ENCODE data around the gene RAB29.

- TF ChIP-seq CTCF (conservative IDR thresholded peaks at IDR 0.05) (no peak), ZFX (IDR thresholded peaks at IDR 0.05) (no peak)
Observed at GRCh38 chr1:205772607-205773032, 2.7 kb downstream of the RAB29 start.
